Fibroblast of lung (primary cell): ENCODE measurements around the gene FHIP2A. TPM values are rescaled to one million over a fixed set of nuclear protein-coding genes. Genes with fewer than 3 reads are reported as not detected.

Experiments
- DNase-seq, 2 donors: peaks; one replicate each; pipeline versions ENCODE4 v3.0.0 to v3.0.0-alpha.2; 2010; ENCODE audit warnings: low read depth in 2 of 2
- H2AFZ ChIP-seq: 2 replicates; pipeline ENCODE4 v1.5.1; 2012; ENCODE audit warnings: low read length, control low read depth, inconsistent platforms
- H3K27ac ChIP-seq: 2 replicates; pipeline ENCODE4 v1.5.1; 2011; ENCODE audit warnings: low read length, control low read depth; ENCODE audit not compliant: insufficient read depth
- H3K27me3 ChIP-seq: 2 replicates; pipeline ENCODE4 v1.5.1; 2011; ENCODE audit warnings: mild to moderate bottlenecking, low read length; ENCODE audit not compliant: control insufficient read depth, insufficient read depth
- H3K36me3 ChIP-seq: 2 replicates; pipeline ENCODE4 v1.5.1; 2011; ENCODE audit warnings: low read length; ENCODE audit not compliant: control insufficient read depth, insufficient read depth
- H3K4me1 ChIP-seq: 2 replicates; pipeline ENCODE4 v1.5.1; 2011; ENCODE audit warnings: low read length; ENCODE audit not compliant: control insufficient read depth, insufficient read depth; ENCODE audit errors: extremely low read depth
- H3K4me2 ChIP-seq: 2 replicates; pipeline ENCODE4 v1.5.1; 2011; ENCODE audit warnings: low read length, control low read depth; ENCODE audit not compliant: insufficient read depth; ENCODE audit errors: extremely low read depth
- H3K4me3 ChIP-seq, 4 experiments: fragments of 200-600 bp in 1 of 4; sonication (generic) in 1 of 4; replicated peaks in 1 of 4; 2 replicates each; pipeline ENCODE4 v1.5.1; 2011 to 2016; ENCODE audit warnings: low read length in 4 of 4, low read depth in 3 of 4, mild to moderate bottlenecking in 3 of 4, control low read depth in 2 of 4, inconsistent platforms in 1 of 4, mixed read lengths in 1 of 4; ENCODE audit not compliant: insufficient read depth in 1 of 4; ENCODE audit errors: control extremely low read depth in 1 of 4
- H3K79me2 ChIP-seq: 2 replicates; pipeline ENCODE4 v1.5.1; 2012; ENCODE audit warnings: mild to moderate bottlenecking, low read length, inconsistent platforms; ENCODE audit not compliant: control insufficient read depth, insufficient read depth
- H3K9ac ChIP-seq: 2 replicates; pipeline ENCODE4 v1.5.1; 2011; ENCODE audit warnings: mild to moderate bottlenecking, low read length, control low read depth; ENCODE audit not compliant: insufficient read depth
- H3K9me3 ChIP-seq: 2 replicates; pipeline ENCODE4 v1.5.1; 2012; ENCODE audit warnings: low read depth, low read length; ENCODE audit not compliant: control insufficient read depth, insufficient read depth
- H4K20me1 ChIP-seq: 2 replicates; pipeline ENCODE4 v1.5.1; 2011; ENCODE audit warnings: low read length; ENCODE audit not compliant: control insufficient read depth, insufficient read depth; ENCODE audit errors: extremely low read depth
- EZH2 ChIP-seq: IDR thresholded peaks from 2 replicates; pipeline ENCODE4 v1.5.1; 2012; ENCODE audit warnings: low read length, control low read depth, mild to moderate bottlenecking; ENCODE audit errors: missing control alignments
- polyA plus RNA-seq, 2 donors: library from polyadenylated mRNA; depleted of rRNA in 1 of 2; stranded (reverse) in 1 of 2; unstranded in 1 of 2; fragments of >200 nt; gene quantifications; 2 replicates each; pipeline ENCODE4 v1.2.1, GENCODE V29; 2011 to 2012; ENCODE audit warnings: missing spikeins in 1 of 2
- total RNA-seq: library from RNA; depleted of rRNA; stranded (reverse); fragments of >200 nt; gene quantifications from 2 replicates; pipeline ENCODE4 v1.2.1, GENCODE V29; 2014
- TF ChIP-seq, protein P1 (sequence below), 2 donors: IDR thresholded peaks in 1 of 2; conservative IDR thresholded peaks in 1 of 2; 1 replicate in 1 of 2; 2 replicates in 1 of 2; pipeline ENCODE4 v1.5.1; 2011 to 2012; ENCODE audit warnings: low read length in 2 of 2, control low read depth in 1 of 2, inconsistent platforms in 1 of 2, low read depth in 1 of 2, mild to moderate bottlenecking in 1 of 2

Gene FHIP2A
- total and polyA plus RNA-seq, 2 donors (not counting 1 experiment from before 2014, with no cell fraction given), result 26.1 to 26.6 TPM

GRCh38 chr10:114829160-114829909 lies 7.8 kb downstream of the FHIP2A start:
- Histone ChIP-seq H4K20me1 (peaks cover 3% of the 10 kb centered on the region), H3K4me2 (no peak overlapping the region), H3K27me3 (no peaks in the 10 kb centered on the region), H3K27ac (no peak overlapping the region), H3K36me3 (peaks cover 2% of the 10 kb centered on the region), H3K9me3 (no peaks in the 10 kb centered on the region), H3K9ac (no peak overlapping the region), H3K4me1 (peaks cover 12% of the 10 kb centered on the region), H3K79me2 (peaks cover 71% of the 10 kb centered on the region), H2AFZ (no peak overlapping the region), H3K4me3 (no peak overlapping the region)
- TF ChIP-seq EZH2, result no peak
- TF ChIP-seq, protein P1, sequence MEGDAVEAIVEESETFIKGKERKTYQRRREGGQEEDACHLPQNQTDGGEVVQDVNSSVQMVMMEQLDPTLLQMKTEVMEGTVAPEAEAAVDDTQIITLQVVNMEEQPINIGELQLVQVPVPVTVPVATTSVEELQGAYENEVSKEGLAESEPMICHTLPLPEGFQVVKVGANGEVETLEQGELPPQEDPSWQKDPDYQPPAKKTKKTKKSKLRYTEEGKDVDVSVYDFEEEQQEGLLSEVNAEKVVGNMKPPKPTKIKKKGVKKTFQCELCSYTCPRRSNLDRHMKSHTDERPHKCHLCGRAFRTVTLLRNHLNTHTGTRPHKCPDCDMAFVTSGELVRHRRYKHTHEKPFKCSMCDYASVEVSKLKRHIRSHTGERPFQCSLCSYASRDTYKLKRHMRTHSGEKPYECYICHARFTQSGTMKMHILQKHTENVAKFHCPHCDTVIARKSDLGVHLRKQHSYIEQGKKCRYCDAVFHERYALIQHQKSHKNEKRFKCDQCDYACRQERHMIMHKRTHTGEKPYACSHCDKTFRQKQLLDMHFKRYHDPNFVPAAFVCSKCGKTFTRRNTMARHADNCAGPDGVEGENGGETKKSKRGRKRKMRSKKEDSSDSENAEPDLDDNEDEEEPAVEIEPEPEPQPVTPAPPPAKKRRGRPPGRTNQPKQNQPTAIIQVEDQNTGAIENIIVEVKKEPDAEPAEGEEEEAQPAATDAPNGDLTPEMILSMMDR (conservative IDR thresholded peaks at IDR 0.05 in 1 of 2, IDR thresholded peaks at IDR 0.05 in 1 of 2; ENCODE audit: low read depth in 1 of 2, low read length in 2 of 2), result no peak
- no peak for DNase-seq

DNA sequence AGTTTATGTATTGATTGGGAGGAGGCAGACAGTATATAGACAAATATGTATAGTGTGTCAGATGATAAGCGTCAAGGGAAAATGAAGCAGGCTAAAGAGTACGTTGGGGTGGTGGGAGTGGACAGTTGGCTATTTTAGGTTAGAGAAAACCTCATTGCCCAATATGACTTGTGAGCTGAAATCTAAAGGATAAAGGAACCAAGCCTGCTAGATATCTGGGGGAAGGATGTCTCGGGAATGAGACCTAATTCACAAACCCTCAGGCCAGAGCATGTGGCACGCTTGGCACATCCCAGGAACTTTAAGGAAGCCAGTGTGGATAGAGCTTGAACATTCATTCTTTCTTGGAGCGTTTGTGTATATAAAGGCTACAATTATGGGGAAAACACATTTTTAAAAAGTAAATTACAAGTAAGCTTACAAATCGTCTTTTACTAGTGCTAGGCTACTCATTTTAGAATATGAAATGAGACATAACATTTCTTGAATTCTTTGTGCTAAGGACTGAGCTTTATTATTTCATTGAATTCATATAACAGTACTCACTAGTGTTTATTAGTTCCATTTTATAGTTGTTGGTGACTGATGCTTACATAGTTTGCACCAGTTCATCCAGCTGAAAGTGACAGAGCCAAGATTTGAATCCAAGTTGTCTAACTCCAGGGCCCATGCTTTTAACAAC lies 9.7 kb downstream of the FHIP2A start:
- H3K4me2 ChIP-seq, result no peak overlapping the region
- H3K27ac ChIP-seq, result no peak overlapping the region
- H3K27me3 ChIP-seq, result no peaks in the 10 kb centered on the region
- peaks cover 54% of the 10 kb centered on the region for H3K79me2 ChIP-seq
- peaks cover 3% of the 10 kb centered on the region for H4K20me1 ChIP-seq
- H3K9me3 ChIP-seq, result no peaks in the 10 kb centered on the region
- no peak overlapping the region for H3K9ac ChIP-seq
- H2AFZ ChIP-seq, result no peak overlapping the region
- no peak for DNase-seq
- peaks cover 3% of the 10 kb centered on the region for H3K36me3 ChIP-seq
- TF ChIP-seq EZH2, result no peak
- TF ChIP-seq, protein P1 (conservative IDR thresholded peaks at IDR 0.05 in 1 of 2, IDR thresholded peaks at IDR 0.05 in 1 of 2; ENCODE audit: low read depth in 1 of 2, low read length in 2 of 2), result no peak
- H3K4me1 ChIP-seq, result peaks cover 4% of the 10 kb centered on the region
- no peak overlapping the region for H3K4me3 ChIP-seq

- no peak for TF ChIP-seq EZH2
- TF ChIP-seq, protein P1 (conservative IDR thresholded peaks at IDR 0.05 in 1 of 2, IDR thresholded peaks at IDR 0.05 in 1 of 2; ENCODE audit: low read depth in 1 of 2, low read length in 2 of 2), result no peak
- Histone ChIP-seq H2AFZ (no peak overlapping the region), H3K4me3 (no peak overlapping the region), H3K27me3 (no peaks in the 10 kb centered on the region), H3K9me3 (no peaks in the 10 kb centered on the region), H4K20me1 (no peaks in the 10 kb centered on the region), H3K4me1 (no peaks in the 10 kb centered on the region), H3K79me2 (peaks cover 5% of the 10 kb centered on the region), H3K9ac (no peak overlapping the region), H3K36me3 (peaks cover 11% of the 10 kb centered on the region), H3K4me2 (no peak overlapping the region), H3K27ac (no peak overlapping the region)
- DNase-seq, result no peak
These were observed 16.1 kb downstream of the FHIP2A start for GRCh38 chr10:114837690-114838089.
